Measurements from ENCODE around the gene TTLL12.

Gene TTLL12

DNA sequence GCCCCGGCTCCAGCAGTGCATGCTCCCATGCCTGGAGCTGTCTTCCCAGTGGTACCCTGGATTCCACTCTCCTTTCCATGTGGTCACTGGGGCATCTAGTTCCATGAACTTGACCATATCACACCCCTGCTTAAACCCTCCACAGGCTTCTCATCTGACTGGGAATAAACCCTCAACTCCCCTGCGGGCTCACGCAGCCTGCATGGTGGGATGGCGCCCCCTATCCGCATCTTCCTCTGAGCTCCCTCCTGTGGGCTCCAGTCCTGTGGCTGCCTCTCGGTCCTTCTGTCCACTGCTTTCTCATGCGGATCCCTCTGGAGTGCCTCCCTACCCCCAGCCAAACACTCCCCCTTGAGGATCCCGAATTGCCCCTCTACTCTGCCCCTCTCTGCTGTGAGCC, 41.4 kb upstream of the TTLL12 start:
- no peak overlapping the region for H3K27ac ChIP-seq (ENCODE audit: low read depth, low read length)
- H3K4me3 ChIP-seq (ENCODE audit: low read depth in 1 of 5, low read length in 5 of 5): no peak overlapping the region
- H3K9ac ChIP-seq (ENCODE audit: low read length in 5 of 5): no peak overlapping the region
- H3K4me1 ChIP-seq (ENCODE audit: control insufficient read depth in 5 of 5, insufficient read depth in 5 of 5, low read length in 5 of 5): peaks cover 0 to 6% (median 0%) of the 10 kb centered on the region in 5 donors
- H3K9me3 ChIP-seq (ENCODE audit: control insufficient read depth in 5 of 5, low read length in 5 of 5): no peaks in the 10 kb centered on the region
- H3K36me3 ChIP-seq (ENCODE audit: control insufficient read depth in 5 of 5, insufficient read depth in 5 of 5, low read length in 5 of 5): no peaks in the 10 kb centered on the region
- H3K27me3 ChIP-seq (ENCODE audit: control insufficient read depth in 5 of 5, insufficient read depth in 4 of 5, low read length in 5 of 5): peaks cover 14 to 29% (median 23%) of the 10 kb centered on the region in 5 donors

DNA sequence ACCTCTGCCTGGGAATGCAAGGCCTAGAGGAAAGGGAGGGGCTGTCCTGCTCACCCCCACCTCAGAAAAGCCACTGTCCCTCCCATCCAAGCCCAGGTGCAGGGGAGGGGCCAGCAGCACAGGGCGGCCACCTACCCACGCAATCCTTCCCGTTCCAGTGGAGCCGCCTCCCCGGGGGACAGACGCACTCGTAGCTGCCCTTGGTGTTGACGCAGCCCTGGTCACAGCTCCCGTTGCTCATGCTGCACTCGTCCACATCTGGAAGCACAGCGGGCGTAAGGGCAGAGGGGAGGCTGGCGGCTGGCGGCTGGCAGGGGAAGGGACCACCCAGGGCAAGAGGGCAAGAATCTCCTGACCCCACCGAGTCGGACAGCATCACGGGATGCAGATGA, 40.3 kb upstream of the TTLL12 start:
- H3K27me3 ChIP-seq (ENCODE audit: control insufficient read depth in 5 of 5, insufficient read depth in 4 of 5, low read length in 5 of 5): peaks cover 14 to 26% (median 18%) of the 10 kb centered on the region in 5 donors
- no peak overlapping the region for H3K4me3 ChIP-seq (ENCODE audit: low read depth in 1 of 5, low read length in 5 of 5)
- H3K9ac ChIP-seq (ENCODE audit: low read length in 5 of 5): no peak overlapping the region
- no peaks in the 10 kb centered on the region for H3K9me3 ChIP-seq (ENCODE audit: control insufficient read depth in 5 of 5, low read length in 5 of 5)
- peaks cover 0 to 13% (median 6%) of the 10 kb centered on the region in 5 donors for H3K4me1 ChIP-seq (ENCODE audit: control insufficient read depth in 5 of 5, insufficient read depth in 5 of 5, low read length in 5 of 5)
- no peak overlapping the region for H3K27ac ChIP-seq (ENCODE audit: low read depth, low read length)
- no peaks in the 10 kb centered on the region for H3K36me3 ChIP-seq (ENCODE audit: control insufficient read depth in 5 of 5, insufficient read depth in 5 of 5, low read length in 5 of 5)

DNA sequence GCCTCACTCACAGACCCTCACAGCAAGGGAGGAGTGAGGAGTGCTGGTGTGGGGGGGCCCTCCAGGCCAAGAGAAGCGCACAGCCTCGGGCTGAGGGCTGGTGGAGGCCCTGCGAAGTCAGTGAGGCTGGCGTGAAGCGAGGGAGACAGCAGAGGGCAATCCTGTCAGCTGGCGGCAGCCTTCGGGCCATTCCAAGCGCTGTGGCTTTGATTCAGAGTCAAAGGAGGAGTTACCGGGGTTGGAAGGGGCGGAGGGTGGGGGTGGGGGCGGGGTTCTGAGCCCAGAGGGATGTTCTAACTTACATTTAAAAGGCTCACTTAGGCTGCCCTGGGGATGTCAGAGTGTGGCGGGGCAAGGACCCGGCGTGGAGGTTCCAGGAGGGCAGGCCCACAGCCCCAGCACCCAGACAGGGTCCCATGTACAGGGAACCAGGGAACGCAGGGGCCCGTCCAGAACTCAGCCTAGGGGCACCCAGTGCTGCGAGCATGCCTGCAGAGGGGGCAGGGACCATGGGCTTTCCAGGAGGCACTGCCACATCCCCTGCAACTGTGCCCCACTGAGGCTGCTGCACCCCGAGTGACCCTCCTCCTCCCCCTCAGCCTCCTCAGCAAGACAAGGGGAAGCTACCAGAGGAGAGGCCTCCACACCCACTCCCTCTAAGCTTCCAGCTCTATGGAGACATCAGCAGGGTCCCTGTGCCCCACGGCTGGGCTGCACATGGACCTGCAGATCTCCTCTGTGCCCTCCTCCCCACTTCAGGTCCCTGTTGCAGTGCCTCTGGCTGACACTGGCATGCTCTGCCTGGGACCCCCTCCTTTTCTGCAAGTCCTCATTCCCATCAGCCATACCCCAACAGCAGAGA, 39.7 kb upstream of the TTLL12 start:
- Histone ChIP-seq H3K27me3 (ENCODE audit: control insufficient read depth in 5 of 5, insufficient read depth in 4 of 5, low read length in 5 of 5) (peaks cover 10 to 21% (median 15%) of the 10 kb centered on the region in 5 donors), H3K4me1 (ENCODE audit: control insufficient read depth in 5 of 5, insufficient read depth in 5 of 5, low read length in 5 of 5) (peaks cover 0 to 17% (median 9%) of the 10 kb centered on the region in 5 donors), H3K4me3 (ENCODE audit: low read depth in 1 of 5, low read length in 5 of 5) (no peak overlapping the region), H3K27ac (ENCODE audit: low read depth, low read length) (no peak overlapping the region), H3K9me3 (ENCODE audit: control insufficient read depth in 5 of 5, low read length in 5 of 5) (no peaks in the 10 kb centered on the region), H3K36me3 (ENCODE audit: control insufficient read depth in 5 of 5, insufficient read depth in 5 of 5, low read length in 5 of 5) (no peaks in the 10 kb centered on the region), H3K9ac (ENCODE audit: low read length in 5 of 5) (no peak overlapping the region)

DNA sequence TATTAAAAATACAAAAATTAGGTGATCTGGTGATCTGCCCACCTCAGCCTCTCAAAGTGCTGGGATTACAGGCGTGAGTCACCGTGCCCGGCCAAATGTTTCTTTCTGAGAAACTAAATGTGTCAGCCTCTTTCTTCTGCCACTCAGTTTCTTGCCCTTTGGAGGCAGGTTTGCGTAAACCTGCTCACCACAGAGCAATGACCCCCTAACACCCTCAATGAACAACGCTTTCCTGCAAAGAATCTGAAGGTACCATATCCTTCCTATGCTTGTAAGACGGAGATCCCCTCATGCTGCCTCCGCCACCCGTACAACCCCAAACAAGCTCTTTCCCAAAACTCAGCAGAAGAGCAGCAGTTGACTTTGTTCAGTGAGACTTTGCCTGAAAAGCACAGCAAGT, 38.7 kb upstream of the TTLL12 start:
- Histone ChIP-seq H3K27me3 (ENCODE audit: control insufficient read depth in 5 of 5, insufficient read depth in 4 of 5, low read length in 5 of 5) (peaks cover 6 to 17% (median 9%) of the 10 kb centered on the region in 5 donors), H3K27ac (ENCODE audit: low read depth, low read length) (no peak overlapping the region), H3K4me3 (ENCODE audit: low read depth in 1 of 5, low read length in 5 of 5) (no peak overlapping the region), H3K9me3 (ENCODE audit: control insufficient read depth in 5 of 5, low read length in 5 of 5) (no peaks in the 10 kb centered on the region), H3K4me1 (ENCODE audit: control insufficient read depth in 5 of 5, insufficient read depth in 5 of 5, low read length in 5 of 5) (peaks cover 0 to 17% (median 9%) of the 10 kb centered on the region in 5 donors), H3K9ac (ENCODE audit: low read length in 5 of 5) (no peak overlapping the region), H3K36me3 (ENCODE audit: control insufficient read depth in 5 of 5, insufficient read depth in 5 of 5, low read length in 5 of 5) (no peaks in the 10 kb centered on the region)

DNA sequence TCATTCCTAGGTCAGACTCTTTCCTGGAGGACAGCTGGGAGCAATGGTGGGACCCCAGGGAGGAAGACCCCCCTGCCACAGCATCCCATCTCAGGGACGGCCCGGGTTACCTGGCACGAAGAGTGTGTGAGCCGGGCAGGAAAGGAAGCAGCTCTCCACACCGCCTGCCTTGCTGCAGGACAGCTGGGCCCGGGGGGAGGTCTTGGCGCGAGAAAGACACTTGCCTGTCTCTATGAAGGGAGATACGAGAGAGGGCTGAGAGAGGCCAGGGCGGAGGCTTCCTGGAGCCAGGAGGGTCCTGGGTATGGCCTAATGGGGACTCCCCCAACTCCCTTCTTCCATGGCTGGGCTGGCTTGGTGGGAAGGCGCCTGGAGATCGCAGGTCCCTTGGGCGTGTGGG, 36.1 kb upstream of the TTLL12 start:
- H3K4me1 ChIP-seq (ENCODE audit: control insufficient read depth in 5 of 5, insufficient read depth in 5 of 5, low read length in 5 of 5): peaks cover 0 to 17% (median 9%) of the 10 kb centered on the region in 5 donors
- H3K27me3 ChIP-seq (ENCODE audit: control insufficient read depth in 5 of 5, insufficient read depth in 4 of 5, low read length in 5 of 5): peaks cover 4 to 11% (median 7%) of the 10 kb centered on the region in 5 donors
- H3K9me3 ChIP-seq (ENCODE audit: control insufficient read depth in 5 of 5, low read length in 5 of 5): no peaks in the 10 kb centered on the region
- no peak overlapping the region for H3K9ac ChIP-seq (ENCODE audit: low read length in 5 of 5)
- H3K4me3 ChIP-seq (ENCODE audit: low read depth in 1 of 5, low read length in 5 of 5): no peak overlapping the region
- no peak overlapping the region for H3K27ac ChIP-seq (ENCODE audit: low read depth, low read length)
- H3K36me3 ChIP-seq (ENCODE audit: control insufficient read depth in 5 of 5, insufficient read depth in 5 of 5, low read length in 5 of 5): no peaks in the 10 kb centered on the region

DNA sequence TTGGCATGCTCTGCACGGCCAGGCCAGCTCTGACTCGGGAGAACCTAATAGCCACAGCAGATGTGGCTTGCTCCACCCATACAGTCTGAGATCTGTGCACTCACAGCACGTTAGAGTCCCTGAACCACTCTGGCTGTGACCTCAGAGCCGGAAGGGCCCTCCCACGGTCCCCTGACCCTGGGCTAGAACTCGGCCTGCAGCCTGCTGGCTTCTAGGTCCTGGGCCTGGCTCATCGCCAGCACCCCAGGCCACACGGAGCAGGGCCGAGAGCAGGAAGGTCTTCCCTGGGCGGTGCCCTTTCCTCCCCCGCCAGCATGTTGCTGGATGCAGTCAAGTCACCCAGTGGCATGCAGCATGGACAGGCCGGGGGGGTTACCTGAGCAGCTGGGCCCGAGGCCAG, 35.3 kb upstream of the TTLL12 start:
- no peak overlapping the region for H3K27ac ChIP-seq (ENCODE audit: low read depth, low read length)
- peaks cover 4 to 7% (median 4%) of the 10 kb centered on the region in 5 donors for H3K27me3 ChIP-seq (ENCODE audit: control insufficient read depth in 5 of 5, insufficient read depth in 4 of 5, low read length in 5 of 5)
- no peaks in the 10 kb centered on the region for H3K9me3 ChIP-seq (ENCODE audit: control insufficient read depth in 5 of 5, low read length in 5 of 5)
- peaks cover 0 to 13% (median 9%) of the 10 kb centered on the region in 5 donors for H3K4me1 ChIP-seq (ENCODE audit: control insufficient read depth in 5 of 5, insufficient read depth in 5 of 5, low read length in 5 of 5)
- H3K36me3 ChIP-seq (ENCODE audit: control insufficient read depth in 5 of 5, insufficient read depth in 5 of 5, low read length in 5 of 5): no peaks in the 10 kb centered on the region
- H3K9ac ChIP-seq (ENCODE audit: low read length in 5 of 5): no peak overlapping the region
- H3K4me3 ChIP-seq (ENCODE audit: low read depth in 1 of 5, low read length in 5 of 5): peak overlapping the region in 2 of 5 donors; percentile 6 to 22

DNA sequence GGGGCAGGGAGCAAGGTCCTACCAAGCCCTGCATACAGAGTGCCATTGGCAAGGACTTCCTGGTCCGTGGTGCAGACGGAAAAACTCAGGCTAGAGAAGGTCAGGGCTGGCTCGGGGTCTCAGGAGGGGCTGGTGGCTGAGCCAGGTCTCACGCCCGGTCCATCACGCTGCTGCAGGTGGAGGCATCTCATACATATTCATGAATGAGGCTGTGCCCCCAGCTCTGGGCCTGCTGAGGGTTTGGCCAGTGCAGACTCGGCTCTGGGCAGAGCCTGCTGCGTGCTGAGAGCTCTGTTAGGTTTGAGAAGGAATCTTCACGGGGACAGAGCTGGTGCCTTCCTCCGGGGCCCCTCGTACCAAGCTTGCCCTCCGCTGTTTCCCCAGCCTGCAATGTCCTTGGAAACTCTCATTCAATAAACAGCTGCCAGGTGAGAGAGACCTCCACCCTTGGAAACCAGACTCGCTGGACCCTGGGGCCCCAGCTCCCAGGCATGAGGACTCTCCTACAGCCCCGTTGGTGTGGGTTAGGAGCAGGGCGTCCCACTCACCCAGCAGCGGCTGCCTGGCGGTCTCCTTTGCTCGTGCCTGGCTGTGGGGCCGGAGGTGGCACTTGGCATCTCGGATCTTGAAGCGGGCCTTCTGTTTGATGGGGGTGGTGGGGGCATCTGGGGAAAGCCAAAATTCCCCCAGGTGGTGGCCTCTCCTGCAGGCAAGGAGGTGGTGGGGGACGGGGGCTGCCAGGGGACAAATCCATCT, 33.9 kb upstream of the TTLL12 start:
- H3K27me3 ChIP-seq (ENCODE audit: control insufficient read depth in 5 of 5, insufficient read depth in 4 of 5, low read length in 5 of 5): peaks cover 0 to 5% (median 3%) of the 10 kb centered on the region in 5 donors
- no peak overlapping the region for H3K9ac ChIP-seq (ENCODE audit: low read length in 5 of 5)
- no peak overlapping the region for H3K27ac ChIP-seq (ENCODE audit: low read depth, low read length)
- no peaks in the 10 kb centered on the region for H3K9me3 ChIP-seq (ENCODE audit: control insufficient read depth in 5 of 5, low read length in 5 of 5)
- no peak overlapping the region for H3K4me3 ChIP-seq (ENCODE audit: low read depth in 1 of 5, low read length in 5 of 5)
- H3K36me3 ChIP-seq (ENCODE audit: control insufficient read depth in 5 of 5, insufficient read depth in 5 of 5, low read length in 5 of 5): no peaks in the 10 kb centered on the region
- H3K4me1 ChIP-seq (ENCODE audit: control insufficient read depth in 5 of 5, insufficient read depth in 5 of 5, low read length in 5 of 5): peaks cover 0 to 13% (median 9%) of the 10 kb centered on the region in 5 donors

DNA sequence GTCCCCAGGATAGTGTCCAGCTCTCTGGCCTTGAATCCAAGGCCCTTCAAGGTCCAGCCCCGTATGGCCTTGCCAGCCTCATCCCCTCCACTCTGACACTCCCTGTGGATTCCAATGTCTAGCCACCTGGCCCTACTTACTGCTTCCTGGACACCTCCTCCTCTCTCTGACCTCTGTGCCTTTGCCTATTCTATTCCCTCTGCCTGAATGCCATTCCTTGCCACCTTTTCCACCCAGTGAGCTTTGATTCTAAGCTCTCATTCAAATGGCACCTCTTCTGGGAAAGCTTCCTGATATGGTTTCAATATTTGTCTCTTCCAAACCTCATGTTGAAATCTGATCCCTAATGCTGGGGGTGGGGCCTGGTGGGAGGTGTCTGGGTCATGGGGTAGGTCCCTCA, 31.9 kb upstream of the TTLL12 start:
- no peak overlapping the region for H3K4me3 ChIP-seq (ENCODE audit: low read depth in 1 of 5, low read length in 5 of 5)
- no peaks in the 10 kb centered on the region for H3K36me3 ChIP-seq (ENCODE audit: control insufficient read depth in 5 of 5, insufficient read depth in 5 of 5, low read length in 5 of 5)
- no peak overlapping the region for H3K9ac ChIP-seq (ENCODE audit: low read length in 5 of 5)
- H3K4me1 ChIP-seq (ENCODE audit: control insufficient read depth in 5 of 5, insufficient read depth in 5 of 5, low read length in 5 of 5): peaks cover 0 to 13% (median 9%) of the 10 kb centered on the region in 5 donors
- H3K9me3 ChIP-seq (ENCODE audit: control insufficient read depth in 5 of 5, low read length in 5 of 5): no peaks in the 10 kb centered on the region
- H3K27ac ChIP-seq (ENCODE audit: low read depth, low read length): no peak overlapping the region
- peaks cover 0 to 14% (median 4%) of the 10 kb centered on the region in 5 donors for H3K27me3 ChIP-seq (ENCODE audit: control insufficient read depth in 5 of 5, insufficient read depth in 4 of 5, low read length in 5 of 5)

DNA sequence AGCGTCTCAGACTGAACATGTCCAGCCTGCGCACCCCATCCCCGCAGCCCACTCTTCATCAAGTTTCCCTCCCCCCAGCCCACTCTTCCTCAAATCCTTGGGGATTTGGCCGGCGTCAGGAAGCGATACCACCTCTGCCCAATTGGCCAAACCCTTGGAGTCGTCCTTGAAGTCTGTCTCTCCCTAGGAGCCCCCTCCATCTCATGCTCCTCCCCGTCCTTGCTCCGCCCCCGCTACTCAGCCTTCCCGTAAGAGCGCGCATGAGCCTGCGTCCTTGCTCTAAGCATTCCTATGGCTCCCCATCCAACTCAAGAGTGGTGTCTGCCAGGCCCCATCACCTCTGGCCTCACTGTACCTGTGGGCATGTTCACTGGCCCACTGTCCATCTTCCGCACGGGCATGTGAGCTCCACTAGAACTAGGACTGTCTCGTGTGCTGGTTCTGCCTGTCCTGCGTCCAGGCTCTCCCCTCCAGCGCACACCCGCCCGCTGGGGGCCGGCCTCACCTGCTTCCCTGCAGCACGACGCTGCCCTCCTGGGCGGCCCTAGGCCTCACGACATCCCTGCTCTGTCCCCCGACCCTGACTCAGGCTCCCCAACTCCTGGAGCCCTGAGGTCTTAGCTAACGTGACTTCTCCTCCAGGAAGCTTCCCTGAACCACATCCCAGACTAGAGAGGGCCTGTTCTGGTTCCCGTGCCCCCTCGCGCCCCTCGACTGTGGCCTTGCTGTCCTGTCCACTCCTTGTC, 30.5 kb upstream of the TTLL12 start:
- H3K9ac ChIP-seq (ENCODE audit: low read length in 5 of 5): no peak overlapping the region
- no peaks in the 10 kb centered on the region for H3K9me3 ChIP-seq (ENCODE audit: control insufficient read depth in 5 of 5, low read length in 5 of 5)
- H3K4me1 ChIP-seq (ENCODE audit: control insufficient read depth in 5 of 5, insufficient read depth in 5 of 5, low read length in 5 of 5): peaks cover 0 to 6% (median 6%) of the 10 kb centered on the region in 5 donors
- no peaks in the 10 kb centered on the region for H3K36me3 ChIP-seq (ENCODE audit: control insufficient read depth in 5 of 5, insufficient read depth in 5 of 5, low read length in 5 of 5)
- H3K27me3 ChIP-seq (ENCODE audit: control insufficient read depth in 5 of 5, insufficient read depth in 4 of 5, low read length in 5 of 5): peaks cover 4 to 18% (median 10%) of the 10 kb centered on the region in 5 donors
- no peak overlapping the region for H3K4me3 ChIP-seq (ENCODE audit: low read depth in 1 of 5, low read length in 5 of 5)
- H3K27ac ChIP-seq (ENCODE audit: low read depth, low read length): no peak overlapping the region
